DND-41 (cell line): ENCODE data around the gene NEK8.

Experiments used
- ATAC-seq: fragments of 200-7000 bp; cut with Tn5 transposase; 3 replicates; pipeline ENCODE4 v1.9.1; 2021; ENCODE audit warnings: low read depth; ENCODE audit not compliant: insufficient read depth
- DNase-seq: peaks from one replicate; pipeline ENCODE4 v3.0.0-alpha.2; 2020
- H2AFZ ChIP-seq: 2 replicates; pipeline ENCODE4 v1.6.0; 2012; ENCODE audit warnings: low read depth, low read length
- H3K27ac ChIP-seq: 2 replicates; pipeline ENCODE4 v1.5.1; 2012; ENCODE audit warnings: low read length, inconsistent platforms
- H3K27me3 ChIP-seq: fragments of 200-600 bp; sonication (generic); 2 replicates; pipeline ENCODE4 v1.6.0; 2012; ENCODE audit warnings: low read length, mild to moderate bottlenecking, inconsistent platforms; ENCODE audit not compliant: insufficient read depth, poor library complexity
- H3K36me3 ChIP-seq: 2 replicates; pipeline ENCODE4 v1.5.1; 2012; ENCODE audit warnings: low read length, inconsistent platforms; ENCODE audit not compliant: insufficient read depth
- H3K4me1 ChIP-seq: 2 replicates; pipeline ENCODE4 v1.5.1; 2012; ENCODE audit warnings: mild to moderate bottlenecking, low read length; ENCODE audit not compliant: insufficient read depth
- H3K4me2 ChIP-seq: 2 replicates; pipeline ENCODE4 v1.6.0; 2012; ENCODE audit warnings: mild to moderate bottlenecking, moderate library complexity, low read length, inconsistent platforms; ENCODE audit not compliant: insufficient read depth
- H3K4me3 ChIP-seq, 2 experiments: fragments of 200-600 bp in 1 of 2; shearing (Covaris generic) in 1 of 2; 2 replicates each; pipeline ENCODE4 v1.5.1; 2012 to 2016; ENCODE audit warnings: inconsistent platforms in 2 of 2, low read length in 2 of 2, mild to moderate bottlenecking in 2 of 2, low read depth in 1 of 2, moderate library complexity in 1 of 2
- H3K79me2 ChIP-seq: 2 replicates; pipeline ENCODE4 v1.6.0; 2012; ENCODE audit warnings: low read length, inconsistent platforms; ENCODE audit not compliant: insufficient read depth
- H3K9ac ChIP-seq: 2 replicates; pipeline ENCODE4 v1.6.0; 2012; ENCODE audit warnings: low read depth, mild to moderate bottlenecking, inconsistent platforms, low read length, moderate library complexity
- H3K9me3 ChIP-seq: 2 replicates; pipeline ENCODE4 v1.5.1; 2012; ENCODE audit warnings: low read length, moderate library complexity, mild to moderate bottlenecking, inconsistent platforms; ENCODE audit not compliant: insufficient read depth, severe bottlenecking
- H4K20me1 ChIP-seq: 2 replicates; pipeline ENCODE4 v1.6.0; 2012; ENCODE audit warnings: low read length; ENCODE audit not compliant: insufficient read depth
- EZH2 ChIP-seq: IDR thresholded peaks from 3 replicates; pipeline ENCODE4 v1.6.1; 2012; ENCODE audit warnings: borderline replicate concordance, low read depth, mild to moderate bottlenecking, moderate library complexity, low read length, inconsistent platforms; ENCODE audit not compliant: severe bottlenecking
- TF ChIP-seq, protein P1 (sequence below): IDR thresholded peaks from 2 replicates; pipeline ENCODE4 v1.5.1; 2012; ENCODE audit warnings: borderline replicate concordance, low read length, moderate library complexity, mild to moderate bottlenecking; ENCODE audit not compliant: poor library complexity, severe bottlenecking; ENCODE audit errors: extremely low read depth

NEK8 gene

DNA sequence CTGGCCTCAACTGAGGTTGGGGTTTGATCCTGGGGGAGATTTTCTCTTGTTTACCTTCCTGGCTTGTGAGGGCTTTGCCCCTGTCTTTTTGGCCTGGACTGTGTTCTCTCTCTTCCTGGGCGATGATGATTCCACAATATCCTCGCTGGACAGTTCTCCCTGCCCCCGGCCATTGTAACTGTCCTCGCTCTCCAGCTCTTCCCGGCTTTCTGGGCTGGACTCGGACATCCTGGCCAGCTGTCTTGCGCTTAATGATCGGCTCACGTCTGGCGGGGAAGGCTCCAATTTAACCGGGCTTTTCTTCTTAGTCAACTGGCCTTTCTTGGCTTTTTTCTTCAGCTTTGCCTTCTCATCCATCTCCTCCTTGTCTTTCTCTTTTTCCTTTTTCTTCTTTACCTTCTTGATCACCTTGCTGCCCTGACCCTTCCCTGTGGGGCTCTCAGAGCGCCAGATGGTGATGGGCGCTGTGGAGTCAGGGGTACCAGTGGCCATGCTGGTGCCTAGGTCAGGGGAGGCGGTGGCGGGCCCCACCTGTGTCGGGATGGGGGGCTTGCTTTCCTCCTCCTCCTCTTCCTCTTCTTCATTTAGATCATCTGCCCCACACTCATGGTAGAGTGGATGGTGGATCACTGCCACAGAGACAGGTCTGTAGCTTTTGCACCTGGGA, 24.9 kb upstream of the NEK8 start:
- no peak for TF ChIP-seq EZH2
- TF ChIP-seq, protein P1, sequence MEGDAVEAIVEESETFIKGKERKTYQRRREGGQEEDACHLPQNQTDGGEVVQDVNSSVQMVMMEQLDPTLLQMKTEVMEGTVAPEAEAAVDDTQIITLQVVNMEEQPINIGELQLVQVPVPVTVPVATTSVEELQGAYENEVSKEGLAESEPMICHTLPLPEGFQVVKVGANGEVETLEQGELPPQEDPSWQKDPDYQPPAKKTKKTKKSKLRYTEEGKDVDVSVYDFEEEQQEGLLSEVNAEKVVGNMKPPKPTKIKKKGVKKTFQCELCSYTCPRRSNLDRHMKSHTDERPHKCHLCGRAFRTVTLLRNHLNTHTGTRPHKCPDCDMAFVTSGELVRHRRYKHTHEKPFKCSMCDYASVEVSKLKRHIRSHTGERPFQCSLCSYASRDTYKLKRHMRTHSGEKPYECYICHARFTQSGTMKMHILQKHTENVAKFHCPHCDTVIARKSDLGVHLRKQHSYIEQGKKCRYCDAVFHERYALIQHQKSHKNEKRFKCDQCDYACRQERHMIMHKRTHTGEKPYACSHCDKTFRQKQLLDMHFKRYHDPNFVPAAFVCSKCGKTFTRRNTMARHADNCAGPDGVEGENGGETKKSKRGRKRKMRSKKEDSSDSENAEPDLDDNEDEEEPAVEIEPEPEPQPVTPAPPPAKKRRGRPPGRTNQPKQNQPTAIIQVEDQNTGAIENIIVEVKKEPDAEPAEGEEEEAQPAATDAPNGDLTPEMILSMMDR: no peak
- Histone ChIP-seq H2AFZ (no peak overlapping the region), H3K27ac (no peak overlapping the region), H3K9ac (no peak overlapping the region), H3K4me1 (no peaks in the 10 kb centered on the region), H3K36me3 (peaks cover 60% of the 10 kb centered on the region), H3K79me2 (no peaks in the 10 kb centered on the region), H3K27me3 (no peaks in the 10 kb centered on the region), H4K20me1 (0 out of 2 replicates have a peak, but pooled peaks cover 4% of the 10 kb centered on the region), H3K4me3 (no peak overlapping the region), H3K4me2 (no peak overlapping the region), H3K9me3 (no peaks in the 10 kb centered on the region)
- ATAC-seq: no peak
- no peak for DNase-seq

DNA sequence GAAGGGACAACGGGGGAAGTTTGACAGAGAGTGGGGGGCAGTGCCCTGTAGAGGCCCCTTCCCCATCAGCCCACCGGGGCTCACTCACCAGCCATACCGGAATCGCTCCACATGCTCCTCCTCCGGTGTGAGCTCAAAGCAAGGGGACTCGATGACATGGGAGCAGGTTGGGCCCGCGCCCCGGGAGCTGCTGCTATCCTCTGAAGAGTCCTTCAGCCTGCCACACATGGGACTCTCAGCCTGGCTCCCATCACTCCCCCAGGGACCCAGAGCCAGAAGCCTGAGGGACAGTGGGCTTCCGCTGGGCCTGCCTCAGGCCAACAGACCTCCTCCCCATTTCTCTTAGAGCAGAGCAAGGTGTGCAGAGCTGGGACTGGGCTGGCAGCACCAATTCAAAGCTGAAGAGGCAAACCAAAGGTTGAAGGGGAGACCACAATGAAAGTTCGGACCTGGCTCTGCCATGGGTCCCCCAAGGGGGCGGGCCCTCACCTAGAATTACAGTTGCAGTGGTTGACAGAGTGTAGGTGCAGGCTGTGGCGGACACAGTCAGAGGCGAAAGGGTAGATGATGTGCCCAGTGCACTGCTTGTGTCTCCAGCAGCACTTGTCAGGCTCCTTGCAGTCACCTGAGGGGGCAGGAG, 24.2 kb upstream of the NEK8 start:
- H3K4me2 ChIP-seq: no peak overlapping the region
- no peaks in the 10 kb centered on the region for H3K4me1 ChIP-seq
- H3K9me3 ChIP-seq: no peaks in the 10 kb centered on the region
- H3K79me2 ChIP-seq: no peaks in the 10 kb centered on the region
- no peak overlapping the region for H2AFZ ChIP-seq
- H3K27ac ChIP-seq: no peak overlapping the region
- no peak for ATAC-seq
- no peak for DNase-seq
- no peak for TF ChIP-seq EZH2
- H4K20me1 ChIP-seq: 0 out of 2 replicates have a peak, but pooled peaks cover 4% of the 10 kb centered on the region
- H3K36me3 ChIP-seq: peaks cover 53% of the 10 kb centered on the region
- no peaks in the 10 kb centered on the region for H3K27me3 ChIP-seq
- no peak overlapping the region for H3K9ac ChIP-seq
- no peak overlapping the region for H3K4me3 ChIP-seq

DNA sequence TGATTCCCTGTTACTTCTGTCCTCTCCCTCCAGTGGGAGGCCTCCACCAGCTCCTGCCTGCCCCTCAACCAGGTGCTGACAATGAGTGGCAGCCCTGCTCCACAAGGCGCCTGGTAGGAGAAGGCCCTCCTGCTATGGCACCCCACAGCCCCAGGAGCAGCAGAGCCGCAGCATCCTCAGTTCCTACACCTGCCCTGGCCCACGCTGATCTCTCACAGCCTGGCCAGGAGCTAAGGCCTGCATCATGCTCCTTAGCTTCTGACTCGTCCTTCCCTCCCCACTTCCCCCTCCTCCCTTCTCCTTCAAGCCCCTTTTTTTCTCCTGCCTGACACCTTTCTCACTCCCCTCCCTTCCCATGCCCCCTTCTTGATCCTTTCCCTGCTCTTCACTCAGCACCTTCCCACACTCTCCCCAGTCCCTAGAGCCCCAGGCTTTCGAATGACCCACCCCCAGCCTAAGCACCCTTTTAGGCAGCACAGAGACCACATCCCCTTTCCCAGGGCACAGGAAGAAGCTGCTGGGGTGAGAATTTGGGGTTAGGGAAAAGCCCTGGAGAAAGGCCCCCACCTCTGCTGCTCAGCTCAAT, 23.4 kb upstream of the NEK8 start:
- TF ChIP-seq, protein P1: no peak
- TF ChIP-seq EZH2: no peak
- Histone ChIP-seq H3K4me1 (peaks cover 5% of the 10 kb centered on the region), H3K4me3 (no peak overlapping the region), H3K9ac (no peak overlapping the region), H3K27ac (no peak overlapping the region), H3K36me3 (peaks cover 45% of the 10 kb centered on the region), H3K79me2 (peaks cover 3% of the 10 kb centered on the region; the same call in 1 of the 2 replicates), H2AFZ (no peak overlapping the region), H3K9me3 (no peaks in the 10 kb centered on the region), H3K27me3 (no peaks in the 10 kb centered on the region), H4K20me1 (0 out of 2 replicates have a peak, but pooled peaks cover 4% of the 10 kb centered on the region), H3K4me2 (no peak overlapping the region)
- DNase-seq (no peak), ATAC-seq (0 out of 3 replicates have a peak, but pooled peaks have one; percentile 23)
